Hepatocyte (in vitro differentiated cells): ENCODE results near the gene NOTCH4. TPM values are rescaled to one million over a fixed set of nuclear protein-coding genes. Genes with fewer than 3 reads are reported as not detected.

Experiments
- DNase-seq: peaks from one replicate; pipeline ENCODE4 v3.0.0-alpha.2; 2016; ENCODE audit warnings: low spot score
- H2AFZ ChIP-seq: fragments of 200-600 bp; sonication (generic); 2 replicates; pipeline ENCODE4 v1.6.0; 2016; ENCODE audit warnings: antibody characterized with exemption, mild to moderate bottlenecking
- H3K27ac ChIP-seq: fragments of 200-600 bp; sonication (generic); 2 replicates; pipeline ENCODE4 v1.5.1; 2016; ENCODE audit warnings: mild to moderate bottlenecking
- H3K27me3 ChIP-seq: fragments of 200-600 bp; sonication (generic); 2 replicates; pipeline ENCODE4 v1.6.1; 2016
- H3K36me3 ChIP-seq: fragments of 200-600 bp; sonication (generic); replicated peaks from 2 replicates; pipeline ENCODE4 v1.5.1; 2016; ENCODE audit warnings: low read depth; ENCODE audit not compliant: insufficient read depth
- H3K4me1 ChIP-seq: fragments of 200-600 bp; sonication (generic); 2 replicates; pipeline ENCODE4 v1.5.1; 2016; ENCODE audit warnings: mild to moderate bottlenecking, moderate library complexity; ENCODE audit not compliant: insufficient read depth
- H3K4me2 ChIP-seq: fragments of 200-600 bp; sonication (generic); 2 replicates; pipeline ENCODE4 v1.6.0; 2016
- H3K4me3 ChIP-seq: fragments of 200-600 bp; sonication (generic); 2 replicates; pipeline ENCODE4 v1.5.1; 2016; ENCODE audit warnings: mild to moderate bottlenecking
- H3K79me2 ChIP-seq: fragments of 200-600 bp; sonication (generic); 2 replicates; pipeline ENCODE4 v1.6.0; 2017; ENCODE audit warnings: mild to moderate bottlenecking
- H3K9me2 ChIP-seq: fragments of 200-600 bp; sonication (generic); replicated peaks from 2 replicates; pipeline ENCODE4 v1.6.0; 2017; ENCODE audit warnings: mild to moderate bottlenecking; ENCODE audit not compliant: insufficient read depth
- H3K9me3 ChIP-seq: fragments of 200-600 bp; sonication (generic); 2 replicates; pipeline ENCODE4 v1.5.1; 2016; ENCODE audit warnings: low read depth, mild to moderate bottlenecking
- H4K20me1 ChIP-seq: fragments of 200-600 bp; sonication (generic); 2 replicates; pipeline ENCODE4 v1.6.0; 2016; ENCODE audit warnings: mild to moderate bottlenecking; ENCODE audit not compliant: insufficient read depth, poor library complexity, severe bottlenecking
- EZH2 ChIP-seq: fragments of 200-600 bp; sonication (generic); IDR thresholded peaks from 2 replicates; pipeline ENCODE4 v1.6.1; 2016; ENCODE audit warnings: antibody characterized with exemption, mild to moderate bottlenecking, borderline replicate concordance
- EZH2phosphoT487 ChIP-seq: fragments of 200-600 bp; sonication (generic); IDR thresholded peaks from one replicate; pipeline ENCODE4 v1.6.1; 2018; ENCODE audit warnings: antibody characterized with exemption, mild to moderate bottlenecking, low read depth, moderate library complexity; ENCODE audit not compliant: unreplicated experiment, severe bottlenecking
- WGBS: methylation state at CpG from one replicate; pipeline ENCODE4 v1.1.6; 2016; ENCODE audit warnings: low lambda C conversion rate; ENCODE audit errors: missing lambda C conversion rate; 5-methylcytosine and 5-hydroxymethylcytosine counted together
- polyA plus RNA-seq: library from polyadenylated mRNA; unstranded; fragments of >200 nt; fragmentation: Nextera tagmentation; extraction: Ambion mirVana; gene quantifications from 2 replicates; pipeline ENCODE4 v1.2.1, GENCODE V29; 2016
- total RNA-seq: library from RNA; depleted of rRNA; stranded (reverse); fragments of >200 nt; gene quantifications from 2 replicates; pipeline ENCODE4 v1.2.3, GENCODE V29; 2014
- TF ChIP-seq, protein P1 (sequence below): fragments of 200-600 bp; sonication (generic); IDR thresholded peaks from 2 replicates; pipeline ENCODE4 v1.5.1; 2016; ENCODE audit warnings: antibody characterized with exemption, mild to moderate bottlenecking; ENCODE audit not compliant: poor library complexity

Gene NOTCH4
- total and polyA plus RNA-seq, 2 experiments from 2014 or later = 2.7 to 3.6 TPM

DNA sequence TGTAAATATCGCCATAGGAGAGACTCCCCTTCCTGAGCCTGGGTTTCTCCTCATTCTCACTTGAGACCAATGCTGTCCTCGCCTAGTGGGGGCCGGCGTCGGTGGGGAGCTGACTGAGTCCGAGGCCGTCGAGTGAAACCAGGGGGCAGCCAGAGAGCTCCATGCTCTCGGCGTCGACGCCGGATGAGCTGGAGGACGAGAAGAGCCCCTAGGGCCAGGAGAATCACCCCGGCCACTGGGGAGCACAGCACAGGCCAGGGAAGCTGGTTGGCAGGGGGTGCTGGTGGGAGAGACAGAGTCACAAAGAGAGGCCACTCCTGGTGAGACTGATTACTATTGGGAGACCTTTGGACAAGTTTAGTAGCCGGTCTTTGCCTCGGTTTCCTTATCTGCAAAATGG lies 25.0 kb downstream of the NOTCH4 start:
- Histone ChIP-seq H3K36me3 (no peaks in the 10 kb centered on the region), H2AFZ (no peak overlapping the region), H3K4me1 (peaks cover 13% of the 10 kb centered on the region), H4K20me1 (no peaks in the 10 kb centered on the region), H3K4me3 (no peak overlapping the region), H3K4me2 (no peak overlapping the region), H3K9me3 (no peaks in the 10 kb centered on the region), H3K27me3 (no peaks in the 10 kb centered on the region), H3K79me2 (no peaks in the 10 kb centered on the region), H3K9me2 (no peaks in the 10 kb centered on the region), H3K27ac (no peak overlapping the region)
- WGBS = 93% methylated on average over 17 of the region's 17 CpGs
- DNase-seq = no peak
- TF ChIP-seq EZH2phosphoT487 = no peak
- TF ChIP-seq EZH2 = no peak
- TF ChIP-seq, protein P1, sequence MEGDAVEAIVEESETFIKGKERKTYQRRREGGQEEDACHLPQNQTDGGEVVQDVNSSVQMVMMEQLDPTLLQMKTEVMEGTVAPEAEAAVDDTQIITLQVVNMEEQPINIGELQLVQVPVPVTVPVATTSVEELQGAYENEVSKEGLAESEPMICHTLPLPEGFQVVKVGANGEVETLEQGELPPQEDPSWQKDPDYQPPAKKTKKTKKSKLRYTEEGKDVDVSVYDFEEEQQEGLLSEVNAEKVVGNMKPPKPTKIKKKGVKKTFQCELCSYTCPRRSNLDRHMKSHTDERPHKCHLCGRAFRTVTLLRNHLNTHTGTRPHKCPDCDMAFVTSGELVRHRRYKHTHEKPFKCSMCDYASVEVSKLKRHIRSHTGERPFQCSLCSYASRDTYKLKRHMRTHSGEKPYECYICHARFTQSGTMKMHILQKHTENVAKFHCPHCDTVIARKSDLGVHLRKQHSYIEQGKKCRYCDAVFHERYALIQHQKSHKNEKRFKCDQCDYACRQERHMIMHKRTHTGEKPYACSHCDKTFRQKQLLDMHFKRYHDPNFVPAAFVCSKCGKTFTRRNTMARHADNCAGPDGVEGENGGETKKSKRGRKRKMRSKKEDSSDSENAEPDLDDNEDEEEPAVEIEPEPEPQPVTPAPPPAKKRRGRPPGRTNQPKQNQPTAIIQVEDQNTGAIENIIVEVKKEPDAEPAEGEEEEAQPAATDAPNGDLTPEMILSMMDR = no peak

DNA sequence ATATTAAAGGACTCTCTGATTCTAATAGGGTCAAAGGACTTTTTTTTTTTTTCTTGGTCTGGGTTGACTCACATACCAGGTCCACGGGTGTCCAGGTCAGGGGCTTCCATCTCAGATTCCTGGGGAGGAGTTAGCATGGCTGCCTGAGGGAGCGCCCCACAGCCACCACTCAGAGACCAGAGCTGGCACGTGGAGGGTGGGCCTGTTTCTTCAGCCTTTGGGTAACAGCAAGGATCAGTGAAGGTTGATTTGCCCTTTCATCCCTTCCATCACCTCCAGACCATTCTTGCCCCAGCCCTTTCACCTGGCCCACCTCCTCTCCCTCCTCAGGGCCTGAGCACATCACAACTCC lies 25.5 kb downstream of the NOTCH4 start:
- 75% methylated on average over 3 of the region's 3 CpGs for WGBS
- Histone ChIP-seq H3K36me3 (no peaks in the 10 kb centered on the region), H4K20me1 (no peaks in the 10 kb centered on the region), H3K9me3 (no peaks in the 10 kb centered on the region), H3K79me2 (no peaks in the 10 kb centered on the region), H3K27ac (no peak overlapping the region), H3K4me3 (no peak overlapping the region), H3K4me1 (peaks cover 13% of the 10 kb centered on the region), H3K4me2 (no peak overlapping the region), H3K9me2 (no peaks in the 10 kb centered on the region), H2AFZ (no peak overlapping the region), H3K27me3 (no peaks in the 10 kb centered on the region)
- TF ChIP-seq, protein P1 = no peak
- TF ChIP-seq EZH2 (no peak), EZH2phosphoT487 (no peak)
- no peak for DNase-seq

GRCh38 chr6:32196682-32197616 lies 26.9 kb downstream of the NOTCH4 start:
- H3K79me2 ChIP-seq = no peaks in the 10 kb centered on the region
- no peak overlapping the region for H2AFZ ChIP-seq
- no peak for DNase-seq
- H3K4me2 ChIP-seq = peak overlapping the region; percentile 90
- TF ChIP-seq EZH2 (no peak), EZH2phosphoT487 (no peak)
- TF ChIP-seq, protein P1 = no peak
- no peaks in the 10 kb centered on the region for H3K9me3 ChIP-seq
- 63% methylated on average over 26 of the region's 28 CpGs for WGBS
- H3K36me3 ChIP-seq = no peaks in the 10 kb centered on the region
- H3K9me2 ChIP-seq = no peaks in the 10 kb centered on the region
- peak overlapping the region; percentile 6 for H3K4me3 ChIP-seq
- H4K20me1 ChIP-seq = no peaks in the 10 kb centered on the region
- no peaks in the 10 kb centered on the region for H3K27me3 ChIP-seq
- H3K4me1 ChIP-seq = peaks cover 22% of the 10 kb centered on the region
- peak overlapping the region; percentile 100 for H3K27ac ChIP-seq
